GM19467 (cell line): ENCODE measurements around the gene CHID1.

Source experiments
- ATAC-seq: cut with Tn5 transposase; IDR thresholded peaks from one replicate; pipeline ENCODE4 v1.9.1; 2021; ENCODE audit warnings: mild to moderate bottlenecking, moderate library complexity; ENCODE audit not compliant: unreplicated experiment

Gene CHID1

GRCh38 chr11:850775-851763 is 59.5 kb downstream of the CHID1 start:
- ATAC-seq, result no peak

GRCh38 chr11:849951-850774 is 60.4 kb downstream of the CHID1 start:
- no peak for ATAC-seq

- no peak for ATAC-seq
Measured at GRCh38 chr11:849104-849824, 61.3 kb downstream of the CHID1 start.

GRCh38 chr11:848380-848931 is 62.2 kb downstream of the CHID1 start:
- no peak for ATAC-seq

- no peak for ATAC-seq
Measured at GRCh38 chr11:847876-848275, 62.7 kb downstream of the CHID1 start.

GRCh38 chr11:846496-847098 is 64.0 kb downstream of the CHID1 start:
- no peak for ATAC-seq

GRCh38 chr11:845872-846495 is 64.6 kb downstream of the CHID1 start:
- ATAC-seq, result no peak

GRCh38 chr11:844693-845644 is 65.6 kb downstream of the CHID1 start:
- ATAC-seq, result no peak

- ATAC-seq, result no peak
Measured at GRCh38 chr11:843818-844692, 66.6 kb downstream of the CHID1 start.

GRCh38 chr11:843086-843734 is 67.4 kb downstream of the CHID1 start:
- no peak for ATAC-seq

- peak; percentile 56 for ATAC-seq
Measured at GRCh38 chr11:842370-843002, 68.1 kb downstream of the CHID1 start, which contains the start of the genes POLR2L and TSPAN4. Gene POLR2L, minus strand, starts transcription at chr11:842529. Its CDS starts 21 bp downstream, at chr11:842508. Gene TSPAN4, plus strand, starts transcription at chr11:842852. Its CDS starts 7,453 bp downstream, at chr11:850305.

- ATAC-seq, result no peak
Measured at GRCh38 chr11:841981-842369, 68.6 kb downstream of the CHID1 start.

GRCh38 chr11:839875-840617 is 70.6 kb downstream of the CHID1 start:
- ATAC-seq, result no peak

- ATAC-seq, result no peak
Measured at GRCh38 chr11:839280-839623, 71.4 kb downstream of the CHID1 start.

- ATAC-seq, result no peak
Measured at GRCh38 chr11:838441-839279, 72.0 kb downstream of the CHID1 start.
